HuH-7 (cell line): ENCODE results near the gene ZNF567.

Experiments used
- DNase-seq: peaks from one replicate; pipeline ENCODE4 v3.0.0; 2011; ENCODE audit warnings: low spot score

Gene ZNF567

GRCh38 chr19:36750066-36750691, 62.8 kb downstream of the ZNF567 start:
- no peak for DNase-seq
